K562 (cell line): ENCODE data around the gene IMMP2L. TPM values are rescaled to one million over a fixed set of nuclear protein-coding genes. Genes with fewer than 3 reads are reported as not detected.

Source experiments
- ATF4 ChIP-seq: fragments of 450-650 bp; formaldehyde crosslinking; IDR thresholded peaks from 2 replicates; pipeline ENCODE4 v1.4.0; 2022; ENCODE audit warnings: mild to moderate bottlenecking, moderate library complexity
- BHLHE40 ChIP-seq: IDR thresholded peaks from 2 replicates; pipeline ENCODE4 v1.6.1; 2011; ENCODE audit warnings: low read length, improper control_type of control experiment
- BRF1 ChIP-seq: IDR thresholded peaks from 3 replicates; pipeline ENCODE4 v1.6.1; 2011; ENCODE audit warnings: borderline replicate concordance, mild to moderate bottlenecking; ENCODE audit not compliant: insufficient read length; ENCODE audit errors: extremely low read depth
- CAMTA2 ChIP-seq: fragments of 250-450 bp; sonication (Bioruptor Pico); conservative IDR thresholded peaks from 2 replicates; pipeline ENCODE4 v1.5.1; 2022
- CHAMP1 ChIP-seq: fragments of 450-650 bp; IDR thresholded peaks from 2 replicates; pipeline ENCODE4 v1.6.1; 2016; ENCODE audit warnings: mild to moderate bottlenecking
- DIDO1 ChIP-seq: fragments of 450-650 bp; IDR thresholded peaks from 2 replicates; pipeline ENCODE4 v1.6.1; 2016; ENCODE audit warnings: low read depth, missing biosample characterization, missing genetic modification characterization
- E2F3 ChIP-seq: fragments of 250-450 bp; sonication (Bioruptor Pico); IDR thresholded peaks from 2 replicates; pipeline ENCODE4 v1.4.0; 2020; ENCODE audit warnings: mild to moderate bottlenecking
- ETS2 ChIP-seq: IDR thresholded peaks from 2 replicates; pipeline ENCODE4 v1.6.1; 2016; ENCODE audit warnings: borderline replicate concordance, missing genetic modification characterization, mild to moderate bottlenecking, moderate library complexity, missing compliant biosample characterization; ENCODE audit not compliant: poor library complexity, severe bottlenecking
- GTF2B ChIP-seq: IDR thresholded peaks from 2 replicates; pipeline ENCODE4 v1.6.1; 2011; ENCODE audit not compliant: insufficient read length; ENCODE audit errors: extremely low read depth
- KDM2B ChIP-seq: fragments of 250-450 bp; sonication (Bioruptor Pico); IDR thresholded peaks from 2 replicates; pipeline ENCODE4 v1.8.0; 2021; ENCODE audit warnings: mild to moderate bottlenecking, moderate library complexity
- MAFG ChIP-seq: fragments of 450-650 bp; conservative IDR thresholded peaks from 2 replicates; pipeline ENCODE4 v1.6.1; 2016; ENCODE audit warnings: missing genetic modification characterization, missing compliant biosample characterization
- MAFK ChIP-seq: IDR thresholded peaks from 2 replicates; pipeline ENCODE4 v1.6.1; 2011; ENCODE audit warnings: low read length, improper control_type of control experiment
- PBX2 ChIP-seq, 2 experiments: IDR thresholded peaks in 1 of 2; conservative IDR thresholded peaks in 1 of 2; 2 replicates each; pipeline ENCODE4 v1.6.1; 2016; ENCODE audit warnings: low read depth in 2 of 2, mild to moderate bottlenecking in 1 of 2, missing compliant biosample characterization in 1 of 2, missing genetic modification characterization in 1 of 2, moderate library complexity in 1 of 2
- POLR2B ChIP-seq: fragments of 450-650 bp; IDR thresholded peaks from 2 replicates; pipeline ENCODE4 v1.6.1; 2018; ENCODE audit warnings: low read depth; ENCODE audit not compliant: partially characterized antibody
- POLR2G ChIP-seq: fragments of 200-400 bp; formaldehyde crosslinking; IDR thresholded peaks from 2 replicates; pipeline ENCODE4 v1.6.1; 2017; ENCODE audit warnings: low read depth, mild to moderate bottlenecking, antibody characterized with exemption, low read length, moderate library complexity
- POLR3G ChIP-seq: IDR thresholded peaks from 2 replicates; pipeline ENCODE4 v1.6.1; 2011; ENCODE audit not compliant: insufficient read length, insufficient replicate concordance; ENCODE audit errors: extremely low read depth
- RBM17 ChIP-seq: fragments of 200-400 bp; formaldehyde crosslinking; IDR thresholded peaks from 2 replicates; pipeline ENCODE4 v1.6.1; 2017; ENCODE audit warnings: low read depth, mild to moderate bottlenecking, low read length, borderline replicate concordance
- SREBF2 ChIP-seq: sonication (generic); formaldehyde crosslinking; IDR thresholded peaks from 2 replicates; pipeline ENCODE4 v1.4.0; 2020; ENCODE audit warnings: mild to moderate bottlenecking, missing genetic modification reagents
- ZBTB7A ChIP-seq: IDR thresholded peaks from 2 replicates; pipeline ENCODE4 v1.6.1; 2011; ENCODE audit warnings: low read depth, mild to moderate bottlenecking, low read length, moderate library complexity, borderline replicate concordance; ENCODE audit not compliant: control insufficient read depth
- ZNF507 ChIP-seq: conservative IDR thresholded peaks from 2 replicates; pipeline ENCODE4 v1.6.1; 2017; ENCODE audit warnings: missing genetic modification characterization, missing compliant biosample characterization
- polyA plus RNA-seq, 8 experiments: library from polyadenylated mRNA; depleted of rRNA in 4 of 8; stranded (reverse) in 5 of 8; unstranded in 3 of 8; fragments of >200 nt; fragmentation: Nextera tagmentation in 2 of 8; fragmentation: Illumina TruSeq in 1 of 8; extraction: Ambion mirVana in 2 of 8; extraction: Trizol in 1 of 8; gene quantifications; 2 replicates each; pipeline versions ENCODE4 v1.2.1 to v1.2.3, GENCODE V29; 2011 to 2014; ENCODE audit warnings: inconsistent platforms in 1 of 8, missing spikeins in 1 of 8
- total RNA-seq, 7 experiments: library from RNA; depleted of rRNA in 6 of 7; stranded (reverse); fragments of >200 nt in 6 of 7; fragmentation: Illumina TruSeq in 2 of 7; extraction: Trizol in 2 of 7; gene quantifications; 2 replicates each; pipeline versions ENCODE4 v1.2.1 to v1.2.3, GENCODE V29; 2011 to 2021; ENCODE audit warnings: low replicate concordance in 1 of 7

Gene IMMP2L
- total and polyA plus RNA-seq, 9 of the 15 experiments (the other 6 are each of a cell fraction or from before 2014, with no cell fraction given), result 29.7 to 116 (median 53.0) TPM

GRCh38 chr7:111561904-111562732, at the start of gene IMMP2L (continued):
- no peak for TF ChIP-seq ETS2 (tag)
- no peak for TF ChIP-seq PBX2 (CRISPR knock-in tag; IDR thresholded peaks at IDR 0.05; ENCODE audit: low read depth)
- TF ChIP-seq PBX2 (tag; conservative IDR thresholded peaks at IDR 0.05; ENCODE audit: low read depth), result no peak
- TF ChIP-seq BRF1, result no peak
- TF ChIP-seq CAMTA2 (CRISPR knock-in tag), result peak; percentile 90; the same call in 1 of the 2 replicates
- TF ChIP-seq ATF4 (CRISPR knock-in tag), result 0 out of 2 replicates have a peak, but pooled peaks have one; percentile 44
- 0 out of 2 replicates have a peak, but pooled peaks have one; percentile 33 for TF ChIP-seq DIDO1 (tag)
- no peak for TF ChIP-seq ZNF507 (tag)
- peak; percentile 93 for TF ChIP-seq POLR2G
- peak; percentile 85 for TF ChIP-seq E2F3 (CRISPR knock-in tag)
- no peak for TF ChIP-seq RBM17
- TF ChIP-seq POLR3G, result no peak
- TF ChIP-seq SREBF2 (CRISPR knock-in tag), result no peak
- TF ChIP-seq POLR2B, result peak; percentile 35
- peak; percentile 87 for TF ChIP-seq CHAMP1
- 0 out of 2 replicates have a peak, but pooled peaks have one; percentile 60 for TF ChIP-seq KDM2B
- peak; percentile 82 for TF ChIP-seq ZBTB7A
- TF ChIP-seq GTF2B, result no peak
- TF ChIP-seq MAFK, result no peak
- no peak for TF ChIP-seq MAFG (tag)
- TF ChIP-seq BHLHE40, result peak; percentile 73
